Natural killer cell (primary cell): Measurements from ENCODE around the gene NRP1. TPM values are rescaled to one million over a fixed set of nuclear protein-coding genes. Genes with fewer than 3 reads are reported as not detected.

Experiments used
- ATAC-seq, 3 donors: fragments of 150-1000 bp in 2 of 3; fragments of 200-7000 bp in 1 of 3; cut with Tn5 transposase; 1 replicate in 1 of 3; 2 replicates in 2 of 3; pipeline ENCODE4 v1.10.0; 2021; ENCODE audit warnings: mild to moderate bottlenecking in 2 of 3, moderate library complexity in 2 of 3
- DNase-seq, 2 donors: peaks; one replicate each; pipeline versions ENCODE4 v3.0.0 to v3.0.0-alpha.2; 2013 to 2021; ENCODE audit warnings: mixed read lengths in 1 of 2
- H3K27ac ChIP-seq: one replicate; pipeline ENCODE4 v1.5.1; 2013; ENCODE audit warnings: mild to moderate bottlenecking, low read length
- H3K27me3 ChIP-seq: one replicate; pipeline ENCODE4 v1.6.1; 2013; ENCODE audit warnings: low read length; ENCODE audit not compliant: control insufficient read depth, insufficient read depth
- H3K36me3 ChIP-seq: one replicate; pipeline ENCODE4 v1.6.1; 2013; ENCODE audit warnings: low read length; ENCODE audit not compliant: control insufficient read depth, insufficient read depth
- H3K4me1 ChIP-seq: one replicate; pipeline ENCODE4 v1.6.1; 2013; ENCODE audit warnings: low read length; ENCODE audit not compliant: control insufficient read depth, insufficient read depth
- H3K4me3 ChIP-seq: one replicate; pipeline ENCODE4 v1.5.1; 2013; ENCODE audit warnings: low read length
- H3K9me3 ChIP-seq: one replicate; pipeline ENCODE4 v1.6.1; 2013; ENCODE audit warnings: low read length; ENCODE audit not compliant: control insufficient read depth, insufficient read depth
- H3K27ac Mint-ChIP-seq, 2 donors: one replicate each; pipeline ENCODE4 v1.8.0; 2022; ENCODE audit warnings: mild to moderate bottlenecking in 2 of 2, mixed read lengths in 2 of 2, moderate library complexity in 1 of 2
- H3K27me3 Mint-ChIP-seq, 2 donors: one replicate each; pipeline ENCODE4 v1.8.0; 2022; ENCODE audit warnings: low read depth in 2 of 2, mixed read lengths in 2 of 2
- H3K36me3 Mint-ChIP-seq: one replicate; pipeline ENCODE4 v1.8.0; 2022; ENCODE audit warnings: mixed read lengths
- H3K4me1 Mint-ChIP-seq, 2 donors: one replicate each; pipeline ENCODE4 v1.8.0; 2022; ENCODE audit warnings: mixed read lengths in 2 of 2
- H3K4me3 Mint-ChIP-seq: one replicate; pipeline ENCODE4 v1.8.0; 2022; ENCODE audit warnings: mild to moderate bottlenecking, moderate library complexity, mixed read lengths
- H3K9me3 Mint-ChIP-seq, 2 donors: one replicate each; pipeline ENCODE4 v1.8.0; 2022; ENCODE audit warnings: mixed read lengths in 2 of 2
- CTCF ChIP-seq: fragments of 200-600 bp; IDR thresholded peaks from one replicate; pipeline ENCODE4 v1.8.0; 2022; ENCODE audit warnings: antibody characterized with exemption
- WGBS: methylation state at CpG from one replicate; pipeline ENCODE4 v1.1.7; 2013; ENCODE audit warnings: missing lambda C conversion rate; ENCODE audit not compliant: insufficient coverage; 5-methylcytosine and 5-hydroxymethylcytosine counted together
- intact Hi-C: fragments of 100-400 bp; cut with micrococcal nuclease; formaldehyde crosslinking; loops from one replicate; pipeline ENCODE4 v1.14.2; 2022
- total RNA-seq, 4 donors: library from RNA; stranded (reverse); fragments of 120-200 nt in 1 of 4; gene quantifications; one replicate each; pipeline versions ENCODE4 v1.2.3 to v1.2.4, GENCODE V29; 2013 to 2022

Gene NRP1
- total RNA-seq, 3 donors from 2014 or later (not counting 1 experiment from before 2014, with no cell fraction given), result 0.16 to 1.5 TPM; not detected in 1

- Histone ChIP-seq H3K27ac (no peak overlapping the region), H3K4me3 (no peak overlapping the region), H3K4me1 (no peaks in the 10 kb centered on the region), H3K36me3 (no peaks in the 10 kb centered on the region), H3K27me3 (peaks cover 10% of the 10 kb centered on the region), H3K9me3 (peaks cover 8% of the 10 kb centered on the region)
- no peaks in the 10 kb centered on the region for H3K4me1 Mint-ChIP-seq
- DNase-seq (no peak), ATAC-seq (no peak)
- no peak overlapping the region for H3K4me3 Mint-ChIP-seq
- no CpG with 5 or more reads among the region's 1 CpG for WGBS
- no peak overlapping the region for H3K27ac Mint-ChIP-seq
- peaks cover 41 to 48% of the 10 kb centered on the region in 2 donors for H3K27me3 Mint-ChIP-seq
- no peak for TF ChIP-seq CTCF
- no peaks in the 10 kb centered on the region for H3K36me3 Mint-ChIP-seq
- intact Hi-C loops, result no loop called here
- no peaks in the 10 kb centered on the region for H3K9me3 Mint-ChIP-seq
Observed at GRCh38 chr10:33341637-33342036, 7.2 kb upstream of the NRP1 start.

- no peak for TF ChIP-seq CTCF
- Mint-ChIP-seq H3K9me3 (no peaks in the 10 kb centered on the region), H3K4me3 (peak overlapping the region; percentile 58), H3K27me3 (peaks cover 45% of the 10 kb centered on the region in 2 donors), H3K27ac (no peak overlapping the region), H3K4me1 (peaks cover 9 to 12% of the 10 kb centered on the region in 2 donors), H3K36me3 (no peaks in the 10 kb centered on the region)
- H3K27me3 ChIP-seq, result peaks cover 28% of the 10 kb centered on the region
- no peaks in the 10 kb centered on the region for H3K36me3 ChIP-seq
- 77% methylated on average over 11 of the region's 11 CpGs for WGBS
- DNase-seq, result no peak
- H3K4me3 ChIP-seq, result no peak overlapping the region
- no peak for ATAC-seq
- no peaks in the 10 kb centered on the region for H3K9me3 ChIP-seq
- peaks cover 27% of the 10 kb centered on the region for H3K4me1 ChIP-seq
- intact Hi-C loops, result loop anchor here (10.0 kb wide), 1 partner anchor 143 kb away; no protein-coding TSS in a partner anchor
- no peak overlapping the region for H3K27ac ChIP-seq
Observed at GRCh38 chr10:33337326-33337957, 3.0 kb upstream of the NRP1 start.

- no peak overlapping the region for H3K27ac ChIP-seq
- no peak for DNase-seq
- H3K9me3 ChIP-seq, result no peaks in the 10 kb centered on the region
- no peak overlapping the region for H3K4me3 ChIP-seq
- Mint-ChIP-seq H3K9me3 (no peaks in the 10 kb centered on the region), H3K27me3 (peaks cover 50 to 51% of the 10 kb centered on the region in 2 donors), H3K36me3 (no peaks in the 10 kb centered on the region), H3K4me1 (peaks cover 9 to 12% of the 10 kb centered on the region in 2 donors), H3K27ac (no peak overlapping the region), H3K4me3 (peak overlapping the region; percentile 58)
- ATAC-seq, result no peak
- no peak for TF ChIP-seq CTCF
- intact Hi-C loops, result loop anchor here (10.0 kb wide), 1 partner anchor 142 kb away; no protein-coding TSS in a partner anchor
- no peaks in the 10 kb centered on the region for H3K36me3 ChIP-seq
- WGBS, result 5% methylated on average over 67 of the region's 67 CpGs
- H3K4me1 ChIP-seq, result peaks cover 27% of the 10 kb centered on the region
- peaks cover 31% of the 10 kb centered on the region for H3K27me3 ChIP-seq
Observed at GRCh38 chr10:33336582-33337325, 2.3 kb upstream of the NRP1 start.
